ENCODE data around the gene SMG1.
"Not testable (repeated sequence)": the region's sequence is repeated elsewhere in the genome, so short reads cannot be mapped to it uniquely, and the experiment has no call there.

The SMG1 gene

DNA sequence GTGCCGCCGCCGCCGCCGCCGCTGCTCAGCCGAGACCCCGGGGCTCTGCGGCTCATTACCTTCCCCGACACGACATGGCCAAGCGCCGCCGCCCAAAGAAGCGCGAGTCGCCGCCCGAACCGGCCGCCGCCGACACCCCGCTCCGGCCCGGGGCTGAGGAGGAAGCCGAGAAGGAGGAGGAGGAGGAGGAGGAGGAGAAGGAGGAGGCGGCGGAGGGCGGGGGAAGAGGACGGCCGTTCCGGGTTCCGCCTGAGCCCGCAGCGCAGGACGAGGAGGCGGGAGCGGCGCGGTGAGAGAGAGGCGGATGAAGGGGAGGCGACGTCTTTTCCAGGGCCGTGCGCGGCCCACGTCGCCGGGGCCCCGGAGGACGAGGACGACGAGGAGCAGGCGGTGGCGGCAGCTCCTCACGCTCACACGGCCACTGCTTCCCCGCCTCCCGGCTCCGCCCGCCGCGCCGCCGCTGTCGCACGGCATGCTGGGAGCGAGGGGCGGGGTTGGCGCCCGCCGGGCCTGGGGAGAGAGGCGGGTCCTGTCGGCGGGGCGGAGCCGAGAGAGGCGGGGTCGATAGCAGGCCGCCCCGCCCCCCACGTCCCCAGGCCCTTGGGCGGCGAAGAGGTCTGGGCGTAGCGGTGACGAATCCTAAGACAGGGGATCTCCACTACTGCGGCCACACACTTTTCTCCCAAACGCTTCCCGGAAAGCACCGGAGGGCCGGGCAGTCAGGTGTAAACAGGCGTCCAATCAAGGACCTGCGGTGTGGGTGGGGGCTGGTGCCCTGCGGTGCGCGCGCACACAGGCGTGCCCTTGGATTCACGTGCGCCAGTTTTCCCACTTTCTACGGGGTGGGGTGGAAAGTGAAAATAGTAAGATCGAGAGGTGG is at the start of gene SMG1:
Gene SMG1 (minus strand): TSS at position 423 of the 880 bp plus-strand sequence. CDS start 367 bp downstream, at position 56.
- peak; percentile 89 for DNase-seq

DNA sequence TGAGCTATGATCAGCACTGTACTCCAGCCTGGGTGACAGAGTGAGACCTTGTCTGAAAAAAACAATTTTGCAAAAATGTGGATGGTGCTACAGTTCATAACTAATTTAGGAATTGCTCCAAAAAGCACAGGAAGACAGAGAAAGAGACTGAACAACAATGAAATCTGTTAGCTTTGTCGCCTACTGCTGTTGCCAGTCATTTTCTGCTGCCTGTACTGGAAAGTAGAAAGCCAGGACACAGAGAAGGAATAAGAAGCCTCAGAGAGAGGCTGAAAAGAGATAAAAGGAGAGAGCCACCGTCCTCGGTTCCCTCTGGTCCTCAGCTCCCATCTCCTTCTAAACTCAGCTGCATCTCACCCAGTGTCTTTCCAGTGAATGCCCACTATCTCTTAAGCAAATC is 48.9 kb upstream of the SMG1 start:
- DNase-seq: no peak

DNA sequence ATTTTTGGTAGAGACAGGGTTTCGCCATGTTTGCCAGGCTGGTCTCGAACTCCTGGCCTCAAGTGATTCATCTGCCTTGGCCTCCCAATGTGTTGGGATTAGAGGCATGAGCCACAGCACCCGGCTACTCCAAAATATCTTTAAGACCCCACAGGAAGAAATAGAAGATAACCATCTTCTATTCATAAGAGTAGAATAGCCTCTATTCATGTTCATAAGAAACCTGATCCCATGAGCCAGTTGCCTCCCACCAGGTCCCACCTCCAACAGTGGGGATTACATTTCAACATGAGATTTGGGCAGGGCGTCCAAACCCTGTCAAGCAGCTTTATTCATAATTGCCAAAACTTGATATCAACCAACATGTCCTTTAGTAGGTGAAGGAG is 43.6 kb upstream of the SMG1 start:
- DNase-seq: no peak

DNA sequence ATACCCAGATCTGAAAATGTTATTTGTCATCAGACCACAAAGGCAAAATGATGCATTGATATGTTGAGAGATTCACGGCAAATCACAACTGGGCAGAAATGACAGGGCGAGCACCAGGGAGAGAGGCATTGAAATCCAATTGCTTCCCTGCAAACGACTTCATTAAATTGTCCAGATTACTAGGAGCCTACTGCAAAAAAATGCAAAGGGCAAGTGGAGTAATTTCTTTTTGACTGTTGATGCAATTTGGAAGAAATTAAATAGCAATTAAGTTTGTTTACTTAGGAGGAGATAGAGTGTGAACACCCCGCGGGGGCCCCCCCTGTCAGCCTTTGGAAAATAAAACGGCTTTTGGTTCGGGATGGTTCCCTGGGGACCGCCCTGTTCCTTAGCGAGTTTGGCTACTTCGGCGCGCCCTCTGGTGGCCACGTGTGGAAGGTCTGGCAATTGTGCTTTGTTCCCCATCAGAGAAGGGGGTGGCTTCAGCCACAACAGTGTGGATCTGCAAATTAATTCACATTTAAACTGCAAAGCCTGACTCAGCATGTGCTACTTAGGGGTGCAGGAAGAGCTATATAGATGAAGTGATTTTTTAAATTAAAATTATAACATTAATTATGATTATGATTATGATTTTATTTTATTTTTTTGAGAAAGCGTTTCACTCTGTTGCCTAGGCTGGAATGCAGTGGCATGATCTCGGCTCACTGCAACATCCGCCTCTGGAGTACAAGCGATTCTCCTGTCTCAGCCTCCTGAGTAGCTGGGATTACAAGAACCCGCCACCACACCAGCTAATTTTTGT is 43.0 kb upstream of the SMG1 start:
- DNase-seq: peak; percentile 79

DNA sequence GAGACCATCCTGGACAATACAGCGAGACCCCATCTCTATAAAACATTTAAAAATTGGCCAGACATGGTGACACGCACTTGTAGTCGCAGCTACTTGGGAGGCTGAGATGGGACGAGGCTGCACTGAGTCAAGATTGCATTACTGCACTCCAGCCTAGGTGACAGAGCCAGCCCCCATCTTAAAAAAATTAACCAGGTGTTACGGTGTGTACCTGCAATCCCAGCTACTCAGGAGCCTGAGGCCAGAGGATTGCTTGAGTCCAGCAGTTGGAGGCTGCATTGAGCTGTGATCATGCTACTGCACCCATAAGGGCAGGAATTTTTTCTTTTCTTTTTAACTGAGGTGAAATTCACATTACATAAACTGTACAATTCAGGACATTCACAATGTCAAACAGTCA is 40.6 kb upstream of the SMG1 start:
- no peak for DNase-seq

DNA sequence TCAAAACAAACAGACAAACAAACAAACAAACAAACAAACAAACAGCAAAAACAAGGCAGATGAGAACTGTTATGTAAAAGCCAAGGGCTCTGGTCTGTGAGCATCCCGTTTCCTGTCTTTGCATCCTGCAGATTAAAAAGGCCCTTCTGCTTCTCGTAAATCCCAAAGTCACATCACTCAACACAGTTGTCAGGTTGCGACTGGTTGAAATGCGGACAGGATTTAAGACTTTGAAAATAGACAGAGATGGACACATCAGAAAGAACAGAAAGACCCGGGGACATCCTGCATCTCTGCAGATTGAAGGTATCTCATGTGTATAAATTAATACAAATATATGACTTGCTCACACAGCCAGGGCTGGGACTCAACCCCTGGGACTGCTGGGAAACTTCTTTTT is 39.3 kb upstream of the SMG1 start:
- no peak for DNase-seq

DNA sequence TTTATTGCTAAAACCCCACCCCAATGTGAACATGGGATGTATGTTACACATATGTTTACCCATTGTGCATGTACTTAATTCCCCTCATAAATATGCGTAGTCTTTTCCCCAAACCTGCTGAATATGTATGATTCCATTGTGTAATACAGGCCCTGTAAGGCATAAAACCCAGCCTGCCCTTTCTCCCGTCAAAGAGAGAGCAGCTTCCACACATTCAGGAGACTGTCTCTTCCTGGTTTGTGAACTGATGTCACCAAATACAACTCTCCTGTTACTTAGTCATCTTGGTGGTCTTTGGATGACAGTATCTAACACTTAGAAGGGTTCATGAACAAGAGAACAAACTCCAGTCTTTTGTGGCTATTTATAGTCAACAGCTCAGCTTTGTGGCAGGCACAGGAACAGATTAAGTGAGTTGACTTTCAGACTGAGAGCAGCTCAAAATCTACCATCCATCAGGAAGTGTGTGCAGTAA is 32.9 kb upstream of the SMG1 start:
- DNase-seq: no peak

DNA sequence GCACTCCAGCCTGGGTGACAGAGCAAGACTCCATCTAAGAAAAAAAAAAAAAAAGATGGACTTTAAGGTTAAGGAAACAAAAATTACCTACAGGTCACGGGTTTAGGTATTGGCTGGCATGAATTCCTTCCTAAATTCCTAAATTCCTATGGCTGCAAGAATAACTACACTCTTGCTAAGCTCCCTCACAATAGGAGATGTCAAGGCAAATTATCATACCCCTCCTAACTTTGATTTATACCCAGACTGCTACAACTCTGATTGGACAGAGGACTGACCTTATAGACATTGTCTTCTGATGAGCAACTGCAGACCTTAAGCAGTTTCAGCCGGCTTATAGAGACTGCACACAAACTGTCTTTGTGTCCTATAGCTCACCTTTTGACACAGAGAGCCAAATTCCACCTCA is 32.4 kb upstream of the SMG1 start:
- no peak for DNase-seq

DNA sequence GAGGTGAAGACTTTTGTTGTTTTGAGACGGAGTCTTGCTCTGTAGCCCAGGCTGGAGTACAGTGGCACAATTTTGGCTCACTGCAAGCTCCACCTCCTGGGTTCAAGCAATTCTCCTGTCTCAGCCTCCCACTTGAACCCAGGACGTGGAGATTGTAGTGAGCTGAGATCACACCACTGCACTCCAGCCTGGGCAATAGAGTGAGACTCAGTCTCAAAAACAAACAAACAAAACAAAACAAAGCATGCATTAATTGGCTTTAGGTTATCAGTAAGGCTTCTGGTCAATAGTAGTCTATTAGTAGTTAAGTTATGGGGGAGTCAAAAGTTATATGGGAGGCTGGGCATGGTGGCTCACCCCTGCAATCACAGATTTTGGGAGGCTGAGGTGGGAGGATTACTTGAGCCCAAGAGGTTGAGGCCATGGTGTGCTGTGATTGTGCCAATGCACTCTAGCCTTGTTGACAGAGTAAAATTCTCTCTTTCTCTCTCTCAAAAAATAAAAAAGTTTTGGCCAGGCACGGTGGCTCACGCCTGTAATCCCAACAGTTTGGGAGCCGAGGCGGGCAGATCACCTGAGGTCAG is 30.5 kb upstream of the SMG1 start:
- DNase-seq: not testable (repeated sequence)

DNA sequence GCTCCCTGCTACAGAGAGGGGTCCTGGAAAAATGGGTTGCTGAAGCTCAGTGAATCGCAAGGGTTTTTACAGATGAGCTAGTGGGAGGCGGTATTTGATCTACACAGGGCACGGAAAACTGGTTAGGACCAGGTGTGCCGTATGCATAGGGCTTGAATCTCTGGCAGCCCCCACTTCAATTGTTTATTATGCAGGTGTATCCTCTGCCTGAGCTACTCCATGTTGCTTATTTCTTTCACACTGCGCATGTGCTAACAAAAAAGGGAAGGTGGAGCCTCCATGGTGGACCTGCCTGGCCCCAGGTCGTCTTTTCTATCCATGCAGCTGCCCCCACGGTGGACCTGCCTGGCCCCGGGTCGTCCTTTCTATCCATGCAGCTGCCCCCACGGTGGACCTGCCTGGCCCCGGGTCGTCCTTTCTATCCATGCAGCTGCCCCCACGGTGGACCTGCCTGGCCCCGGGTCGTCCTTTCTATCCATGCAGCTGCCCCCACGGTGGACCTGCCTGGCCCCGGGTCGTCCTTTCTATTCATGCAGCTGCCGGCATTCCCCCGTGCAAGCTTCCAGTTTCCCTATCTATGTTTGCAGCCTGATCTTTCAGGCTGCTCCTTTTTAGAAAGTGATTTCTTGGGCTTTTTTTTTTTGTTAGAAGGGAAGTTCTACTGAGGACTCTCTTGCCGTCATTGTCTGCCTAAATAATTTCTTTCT is 29.8 kb upstream of the SMG1 start:
- not testable (repeated sequence) for DNase-seq

DNA sequence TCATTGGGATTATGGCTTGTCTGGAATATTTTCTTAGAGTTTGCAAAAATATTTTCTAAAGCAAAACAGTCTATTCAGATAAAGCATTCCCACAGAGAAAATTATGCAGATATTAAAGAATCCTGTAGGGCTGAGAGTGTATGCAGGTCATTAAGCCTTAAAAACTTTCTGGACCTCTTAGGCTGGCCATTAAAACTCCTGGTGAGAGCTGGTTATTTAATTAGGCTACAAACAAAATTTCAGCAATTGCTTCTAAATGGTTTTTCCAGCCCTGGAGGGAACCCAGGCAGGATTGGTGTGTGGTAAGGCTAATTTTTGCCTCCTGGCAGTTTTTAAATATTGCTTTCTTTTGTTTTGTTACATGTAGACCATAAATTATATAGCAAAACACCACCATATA is 27.3 kb upstream of the SMG1 start:
- DNase-seq: no peak

DNA sequence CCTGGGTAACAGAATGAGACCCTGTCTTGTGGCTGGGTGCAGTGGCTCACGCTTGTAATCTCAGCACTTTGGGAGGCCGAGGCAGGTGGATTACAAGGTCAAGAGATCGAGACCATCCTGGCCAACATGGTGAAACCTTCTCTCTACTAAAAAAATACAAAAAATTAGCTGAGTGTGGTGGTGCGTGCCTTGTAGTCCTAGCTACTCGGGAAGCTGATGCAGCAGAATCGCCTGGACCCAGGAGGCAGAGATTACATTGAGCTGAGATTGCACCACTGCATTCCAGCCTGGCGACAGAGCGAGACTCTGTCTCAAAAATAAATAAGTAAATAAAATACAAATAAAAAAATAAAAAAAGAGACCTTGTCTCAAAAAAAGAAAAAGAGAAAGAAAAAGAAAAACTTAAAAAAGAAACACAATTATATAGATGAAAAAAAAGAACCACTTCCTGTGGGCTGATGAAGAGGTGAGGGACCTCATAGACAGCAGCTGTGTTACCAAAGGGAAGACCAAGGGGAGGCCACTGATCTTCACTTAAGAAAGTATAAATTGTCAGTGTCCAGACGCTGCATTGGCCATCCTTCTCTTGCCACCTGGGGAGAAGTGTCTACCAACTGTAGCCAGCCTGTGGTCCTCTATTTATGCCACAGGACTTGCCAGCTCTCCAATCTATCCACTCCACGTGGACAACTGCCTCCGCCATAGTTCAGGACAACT is 24.4 kb upstream of the SMG1 start:
- DNase-seq: no peak

DNA sequence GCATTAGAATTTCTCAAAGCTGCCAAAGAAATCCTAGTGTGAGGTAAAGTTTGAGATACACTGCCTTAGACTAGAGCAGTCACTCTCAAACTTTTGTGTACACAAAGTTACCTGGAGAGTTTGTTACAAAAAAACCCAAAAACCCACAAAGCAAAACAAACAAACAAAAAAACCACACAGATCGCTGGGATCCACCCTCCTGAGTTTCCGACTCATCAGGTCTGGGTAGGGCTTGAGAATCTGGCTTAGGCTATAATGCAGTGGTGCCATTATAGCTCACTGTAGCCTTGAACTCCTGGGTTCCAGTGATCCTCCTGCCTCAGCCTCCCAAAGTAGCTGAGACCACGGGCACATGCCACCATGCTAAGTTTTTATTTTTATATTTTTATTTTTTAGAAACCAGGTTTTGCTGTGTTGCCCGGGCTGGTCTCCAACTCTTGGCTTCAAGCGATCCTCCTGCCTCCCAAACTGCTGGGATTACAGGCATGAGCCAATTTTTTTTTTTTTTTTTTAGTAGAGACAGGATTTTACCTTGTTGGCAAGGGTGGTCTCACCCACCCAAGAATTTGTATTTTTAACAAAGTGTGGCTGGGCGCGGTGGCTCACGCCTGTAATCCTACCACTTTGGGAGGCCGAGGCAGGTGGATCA is 22.3 kb upstream of the SMG1 start:
- DNase-seq: no peak

DNA sequence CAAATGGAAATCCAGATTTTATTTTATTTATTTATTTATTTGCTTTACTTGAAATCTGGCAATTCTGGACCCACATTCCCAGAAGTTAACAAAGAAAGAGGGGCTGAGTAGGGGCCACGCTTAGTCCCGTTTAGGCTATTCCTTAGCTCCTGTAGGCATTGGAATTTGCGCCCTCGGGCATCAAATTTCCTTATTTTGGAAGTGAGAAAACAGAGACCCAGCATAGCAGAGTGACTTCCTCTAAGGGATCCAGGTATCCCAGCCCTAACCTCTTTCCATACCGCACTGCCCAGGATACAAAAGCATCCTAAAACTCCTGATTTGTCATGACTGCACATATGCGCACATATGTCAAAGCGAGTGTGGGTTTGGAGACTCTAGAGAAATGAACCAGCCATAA is 19.0 kb upstream of the SMG1 start:
- no peak for DNase-seq

DNA sequence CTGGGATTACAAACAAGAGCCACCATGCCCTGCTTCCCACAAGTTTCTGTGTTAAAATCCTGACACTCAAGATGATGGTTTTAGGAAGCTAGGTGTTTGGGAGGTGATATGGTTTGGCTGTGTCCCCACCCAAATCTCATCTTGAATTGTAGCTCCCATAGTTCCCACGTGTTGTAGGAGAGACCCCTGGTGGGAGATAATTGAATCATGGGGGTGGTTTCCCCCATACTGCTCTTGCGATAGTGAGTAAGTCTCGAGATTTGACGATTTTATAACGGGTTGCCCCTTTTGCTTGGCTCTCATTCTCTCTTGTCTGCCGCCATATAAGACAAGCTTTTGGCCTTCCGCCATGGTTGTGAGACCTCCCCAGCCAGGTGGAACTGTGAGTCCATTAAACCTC is 17.2 kb upstream of the SMG1 start:
- DNase-seq: no peak

DNA sequence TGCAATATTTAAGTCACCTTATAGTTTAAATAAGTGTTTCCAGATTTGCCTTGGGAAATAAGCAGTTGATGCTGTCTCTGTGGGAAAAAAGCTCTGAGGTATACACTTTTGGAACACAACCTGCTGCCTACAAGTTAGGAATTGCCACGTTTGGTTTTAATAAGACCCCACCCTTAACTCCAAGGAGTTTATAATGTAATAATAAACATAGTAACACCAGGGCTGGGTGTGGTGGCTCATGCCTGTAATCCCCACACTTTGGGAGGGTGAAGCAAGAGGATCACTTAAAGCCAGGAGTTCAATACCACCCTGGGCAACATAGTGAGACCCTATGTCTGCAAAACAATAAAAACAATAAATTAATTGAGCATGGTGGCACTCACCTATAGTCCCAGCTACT is 15.9 kb upstream of the SMG1 start:
- DNase-seq: no peak

DNA sequence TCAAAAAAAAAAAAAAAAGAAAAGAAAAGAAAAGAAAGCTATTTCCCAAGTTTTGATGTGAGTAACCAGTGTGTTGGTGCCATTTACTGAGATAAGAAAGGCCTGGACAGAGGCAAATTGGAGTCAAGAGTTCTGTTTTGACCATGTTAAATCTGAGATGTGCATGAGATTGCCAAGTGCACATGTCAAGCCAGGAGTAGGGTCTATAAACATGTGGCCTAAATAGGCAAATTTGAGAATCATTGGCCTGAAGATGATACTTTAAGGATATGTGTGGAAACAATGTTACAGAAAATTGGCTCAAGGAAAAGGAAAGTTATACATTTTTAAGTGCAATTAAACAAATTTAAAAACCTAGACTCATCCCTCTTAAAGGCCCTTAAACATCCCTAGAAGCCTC is 15.3 kb upstream of the SMG1 start:
- DNase-seq: no peak

DNA sequence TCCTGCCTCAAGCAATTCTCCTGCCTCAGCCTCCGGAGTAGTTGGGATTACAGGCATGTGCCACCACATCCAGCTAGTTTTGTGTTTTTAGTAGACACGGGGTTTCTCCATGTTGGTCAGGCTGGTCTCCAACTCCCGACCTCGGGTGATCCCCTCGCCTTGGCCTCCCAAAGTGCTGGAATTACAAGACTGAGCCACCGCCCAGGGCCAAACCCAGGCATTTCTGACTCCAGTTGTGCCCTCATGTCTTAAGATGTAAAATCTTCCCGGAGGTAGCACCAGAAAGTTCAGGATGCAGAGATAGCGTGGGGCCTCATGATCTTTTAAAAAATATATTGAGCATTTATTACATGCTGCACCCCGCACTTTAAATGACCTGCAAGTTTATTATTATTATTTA is 12.8 kb upstream of the SMG1 start:
- DNase-seq: no peak

DNA sequence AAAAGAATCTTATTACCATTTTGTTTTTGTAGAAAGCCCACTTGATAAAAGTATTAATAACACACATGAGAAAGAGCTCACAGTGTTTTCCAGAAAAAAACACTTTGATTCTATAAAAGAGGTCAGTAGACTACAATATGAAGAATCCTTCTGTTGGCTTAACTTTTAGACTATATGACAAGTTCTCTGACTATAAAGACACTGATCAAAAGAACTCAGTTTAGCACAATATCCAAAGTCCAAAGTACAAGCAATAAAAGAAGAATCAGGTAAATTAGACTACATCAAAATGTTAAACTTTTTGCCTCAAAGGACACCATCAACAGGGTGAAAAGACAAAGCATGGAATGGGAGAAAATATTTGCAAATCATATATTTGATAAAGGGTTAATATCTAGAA is 11.2 kb upstream of the SMG1 start:
- DNase-seq: no peak

DNA sequence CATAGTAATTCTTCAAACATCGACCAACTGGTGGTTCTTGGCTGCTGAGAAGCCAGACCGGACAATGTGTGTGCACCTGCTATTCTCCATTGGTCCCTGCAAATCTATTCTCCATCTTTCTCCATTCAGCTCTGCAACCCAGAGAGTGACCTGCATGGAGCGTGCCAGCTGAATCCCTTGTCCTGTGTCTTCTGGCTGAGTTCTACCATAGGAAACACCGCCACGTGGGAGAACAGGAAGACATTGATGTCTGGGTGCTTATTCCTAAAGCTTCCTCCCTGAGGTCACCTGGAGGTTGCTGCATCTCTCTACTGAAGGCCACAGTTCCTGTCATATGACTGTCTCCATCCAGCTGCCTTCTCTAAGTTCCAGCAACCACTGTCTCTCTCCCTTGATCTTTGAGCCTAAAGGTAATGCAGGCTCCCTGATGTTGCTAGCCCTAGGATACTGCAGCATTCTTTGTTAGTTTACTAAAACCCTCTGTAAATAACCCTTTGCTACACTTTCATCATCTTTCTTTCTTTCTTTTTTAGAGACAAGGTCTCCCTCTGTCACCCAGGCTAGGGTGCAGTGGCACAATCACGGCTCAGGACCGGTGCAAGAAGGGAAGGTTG is 10.6 kb upstream of the SMG1 start:
- no peak for DNase-seq

DNA sequence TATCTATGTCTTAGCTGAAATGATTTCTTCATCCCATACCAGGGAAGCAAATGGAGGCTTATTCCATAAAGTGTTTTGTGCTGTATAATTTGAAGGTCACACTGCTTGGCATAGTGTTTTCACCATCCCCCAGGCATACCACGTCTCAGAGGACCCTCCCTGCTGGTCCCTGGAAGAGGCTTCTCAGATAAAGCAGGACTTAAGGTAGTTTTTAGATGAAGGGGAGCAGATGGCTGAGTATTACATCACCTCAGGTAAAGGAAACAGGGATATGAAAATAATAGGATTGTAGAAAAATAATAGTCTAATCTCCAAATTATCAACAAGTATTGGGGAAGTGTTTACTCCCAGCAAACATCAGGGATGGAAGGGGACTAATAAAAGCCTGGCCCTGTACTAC is 7.3 kb upstream of the SMG1 start:
- no peak for DNase-seq
